ENCODE data around the gene C12orf76. TPM values are rescaled to one million over a fixed set of nuclear protein-coding genes. Genes with fewer than 3 reads are reported as not detected.

C12orf76 gene
- total and polyA plus RNA-seq, 9 of the 15 experiments (the other 6 are each of a cell fraction or from before 2014, with no cell fraction given) = 6.3 to 38.6 (median 12.3) TPM

GRCh38 chr12:110035534-110036104 is 12.7 kb downstream of the C12orf76 start (continued):
- TF ChIP-seq SLC30A9 (CRISPR knock-in tag; IDR thresholded peaks at IDR 0.05) (no peak), MEF2A (IDR thresholded peaks at IDR 0.05; ENCODE audit: control insufficient read depth, low read depth, low read length) (no peak), STAG1 (CRISPR knock-in tag; IDR thresholded peaks at IDR 0.05; ENCODE audit: borderline replicate concordance) (no peak), BDP1 (IDR thresholded peaks at IDR 0.05; ENCODE audit: insufficient read depth, insufficient read length) (no peak), ZNF3 (CRISPR knock-in tag; IDR thresholded peaks at IDR 0.05) (no peak)

- Histone ChIP-seq H3K27me3 (ENCODE audit: control insufficient read depth in 2 of 2, insufficient read depth in 2 of 2, low read length in 2 of 2) (no peaks in the 10 kb centered on the region), H3K4me3 (no peak overlapping the region), H4K20me1 (replicated peaks; ENCODE audit: control insufficient read depth, insufficient read depth, low read length) (no peaks in the 10 kb centered on the region), H3K9me3 (replicated peaks; ENCODE audit: control insufficient read depth, insufficient read depth, low read depth, low read length) (no peaks in the 10 kb centered on the region), H3K4me2 (ENCODE audit: insufficient read depth, low read length) (no peak overlapping the region), H3K27ac (ENCODE audit: extremely low read depth, low read depth, low read length) (no peak overlapping the region), H3K36me3 (ENCODE audit: control insufficient read depth, insufficient read depth, low read length) (peaks cover 65% of the 10 kb centered on the region), H3K4me1 (replicated peaks in 1 of 2; ENCODE audit: control insufficient read depth in 2 of 2, insufficient read depth in 2 of 2, low read length in 2 of 2) (peaks cover 0 to 3% of the 10 kb centered on the region in 2 experiments; a peak in 4 of 5 replicates), H3K9me1 (ENCODE audit: control insufficient read depth, insufficient read depth, low read length) (no peaks in the 10 kb centered on the region), H2AFZ (ENCODE audit: low read depth, low read length) (no peak overlapping the region), H3K79me2 (ENCODE audit: control insufficient read depth, insufficient read depth, low read length) (no peaks in the 10 kb centered on the region), H3K9ac (ENCODE audit: insufficient read depth in 1 of 2, low read depth in 2 of 2, low read length in 2 of 2) (no peak overlapping the region)
- POLR2A ChIA-PET = interaction anchor here (0.6 to 0.7 kb wide), 2 partner anchors 10 to 35 kb away, joined by 3 to 4 read pairs; partner anchors contain the start of gene ANKRD13A
- ATAC-seq (no peak), FAIRE-seq (no peak), DNase-seq (ENCODE audit: extremely low read depth in 1 of 4, low spot score in 3 of 4) (no peak)
- no TSS peak for BruUV-seq (replicated peaks)
- CTCF ChIA-PET (ENCODE audit: low intra/inter-chr PET ratio) = no interaction called here
- TF ChIP-seq ZNF24 (IDR thresholded peaks at IDR 0.05) = no peak
- TF ChIP-seq ZBTB17 (CRISPR knock-in tag; IDR thresholded peaks at IDR 0.05) = no peak
- TF ChIP-seq THRA (IDR thresholded peaks at IDR 0.05) = no peak
- no peak for TF ChIP-seq NONO (IDR thresholded peaks at IDR 0.05; ENCODE audit: low read depth in 2 of 2, low read length in 1 of 2)
- TF ChIP-seq PHB (CRISPR knock-in tag; IDR thresholded peaks at IDR 0.05) = no peak
- TF ChIP-seq TAF9B (IDR thresholded peaks at IDR 0.05; ENCODE audit: partially characterized antibody) = no peak
- TF ChIP-seq ZBTB12 (CRISPR knock-in tag; IDR thresholded peaks at IDR 0.05) = no peak
- no peak for TF ChIP-seq CBFB (CRISPR knock-in tag; IDR thresholded peaks at IDR 0.05)
- no peak for TF ChIP-seq HDAC1 (IDR thresholded peaks at IDR 0.05)
- no peak for TF ChIP-seq HOXB6 (CRISPR knock-in tag; IDR thresholded peaks at IDR 0.05; ENCODE audit: borderline replicate concordance)
- TF ChIP-seq ZNF639 (CRISPR knock-in tag; conservative IDR thresholded peaks at IDR 0.05 in 1 of 2, IDR thresholded peaks at IDR 0.05 in 1 of 2) = no peak
- in situ Hi-C loops (cut with MboI) (no loop called here), intact Hi-C loops (cut with micrococcal nuclease) (no loop called here)
- 84% methylated on average over 3 of the region's 3 CpGs for WGBS (ENCODE audit: insufficient coverage, low coverage, missing lambda C conversion rate)
Measured at GRCh38 chr12:110033888-110034287, 14.4 kb downstream of the C12orf76 start.

Data from K562 (cell line).